GM18526 (cell line): ENCODE data around the gene C10orf53.

Source experiments
- POLR2A ChIP-seq: IDR thresholded peaks from 3 replicates; pipeline ENCODE4 v1.6.1; 2011; ENCODE audit not compliant: insufficient read length; ENCODE audit errors: extremely low read depth

C10orf53 gene

GRCh38 chr10:49738616-49739360 is 59.3 kb downstream of the C10orf53 start:
- TF ChIP-seq POLR2A = no peak

- TF ChIP-seq POLR2A = no peak
Measured at GRCh38 chr10:49739426-49739825, 60.0 kb downstream of the C10orf53 start.

GRCh38 chr10:49740346-49741107 is 61.1 kb downstream of the C10orf53 start:
- TF ChIP-seq POLR2A = no peak

- TF ChIP-seq POLR2A = no peak
Measured at GRCh38 chr10:49741108-49741995, 61.9 kb downstream of the C10orf53 start.

- no peak for TF ChIP-seq POLR2A
Measured at GRCh38 chr10:49742683-49743463, 63.4 kb downstream of the C10orf53 start.

- TF ChIP-seq POLR2A = no peak
Measured at GRCh38 chr10:49743464-49744075, 64.1 kb downstream of the C10orf53 start.

DNA sequence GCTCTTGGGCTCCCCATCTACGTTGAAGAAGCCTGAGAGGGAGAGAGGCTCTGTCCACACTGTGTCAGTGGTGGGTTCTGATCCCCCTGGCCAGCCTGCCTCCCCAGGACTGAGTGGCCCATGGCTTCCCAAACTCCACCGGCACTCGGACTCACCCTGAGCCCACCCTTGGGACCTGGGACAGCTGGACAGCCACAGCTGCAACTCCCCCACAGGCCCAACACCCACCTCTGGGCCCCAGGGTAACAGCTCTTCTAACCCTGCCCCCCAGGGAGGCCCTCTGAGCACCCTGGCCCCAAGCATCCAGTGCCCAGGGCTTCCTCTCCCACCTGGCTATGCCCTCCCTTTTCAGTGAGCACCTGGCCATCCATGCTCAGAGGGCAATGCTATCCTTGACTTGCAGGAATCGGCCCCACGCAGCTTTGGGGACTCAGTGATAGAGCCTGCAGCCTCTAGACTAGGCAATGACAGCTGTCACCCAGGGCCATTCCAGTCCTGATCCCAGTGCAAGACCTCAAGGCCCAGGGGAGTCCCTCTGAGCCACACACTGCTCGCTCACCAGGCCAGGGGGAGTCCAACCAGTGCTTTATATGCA is 64.7 kb downstream of the C10orf53 start:
- no peak for TF ChIP-seq POLR2A

DNA sequence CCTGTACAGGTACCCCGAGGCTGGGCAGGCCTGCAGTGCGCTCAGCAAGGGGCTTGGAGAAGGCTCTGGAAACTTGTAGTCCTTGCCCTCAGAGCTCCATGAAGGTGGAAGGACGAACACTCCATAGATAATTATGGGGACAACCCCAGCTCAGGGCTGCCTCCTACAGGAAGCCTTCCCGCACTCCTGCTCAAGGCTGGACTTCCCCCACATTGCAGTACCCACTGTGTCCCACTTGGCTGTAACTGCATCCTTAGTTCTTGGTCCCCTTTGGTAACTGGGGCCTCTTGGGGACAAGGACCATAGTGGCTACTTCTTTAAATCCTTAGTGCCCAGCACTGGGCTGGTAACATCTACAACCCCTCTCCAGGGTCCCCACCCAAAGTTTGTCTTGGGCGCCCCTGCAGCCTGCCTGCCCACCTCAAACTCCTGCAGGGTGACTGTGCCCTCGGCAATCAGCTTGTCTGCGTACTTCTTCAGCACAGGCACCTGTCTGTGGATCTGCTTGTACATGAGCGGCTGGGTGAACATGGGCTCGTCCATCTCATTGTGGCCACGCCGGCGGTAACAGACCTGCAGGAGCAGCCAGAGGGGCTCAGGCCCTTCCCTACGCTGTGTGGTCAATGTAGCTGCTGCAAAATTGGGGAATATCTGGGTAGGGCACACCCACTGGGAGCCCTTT is 65.6 kb downstream of the C10orf53 start:
- no peak for TF ChIP-seq POLR2A

DNA sequence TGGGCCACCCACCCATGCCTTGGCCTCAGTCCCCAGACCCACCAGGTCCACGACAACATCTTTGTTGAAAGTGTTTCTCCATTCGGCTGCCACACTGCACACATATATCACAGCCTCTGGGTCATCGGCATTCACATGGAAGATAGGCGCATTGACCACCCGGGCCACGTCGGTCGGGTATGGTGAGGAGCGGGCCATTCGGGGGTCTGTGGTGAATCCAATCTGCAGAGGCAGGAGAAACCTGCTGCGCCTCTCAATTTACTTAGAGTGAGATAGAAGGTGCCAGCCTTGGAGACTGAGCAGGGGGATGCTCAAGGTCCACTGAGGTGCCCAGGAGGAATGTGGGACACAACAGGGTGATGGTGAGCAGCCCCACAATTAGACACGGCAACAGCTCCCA is 66.3 kb downstream of the C10orf53 start:
- no peak for TF ChIP-seq POLR2A

DNA sequence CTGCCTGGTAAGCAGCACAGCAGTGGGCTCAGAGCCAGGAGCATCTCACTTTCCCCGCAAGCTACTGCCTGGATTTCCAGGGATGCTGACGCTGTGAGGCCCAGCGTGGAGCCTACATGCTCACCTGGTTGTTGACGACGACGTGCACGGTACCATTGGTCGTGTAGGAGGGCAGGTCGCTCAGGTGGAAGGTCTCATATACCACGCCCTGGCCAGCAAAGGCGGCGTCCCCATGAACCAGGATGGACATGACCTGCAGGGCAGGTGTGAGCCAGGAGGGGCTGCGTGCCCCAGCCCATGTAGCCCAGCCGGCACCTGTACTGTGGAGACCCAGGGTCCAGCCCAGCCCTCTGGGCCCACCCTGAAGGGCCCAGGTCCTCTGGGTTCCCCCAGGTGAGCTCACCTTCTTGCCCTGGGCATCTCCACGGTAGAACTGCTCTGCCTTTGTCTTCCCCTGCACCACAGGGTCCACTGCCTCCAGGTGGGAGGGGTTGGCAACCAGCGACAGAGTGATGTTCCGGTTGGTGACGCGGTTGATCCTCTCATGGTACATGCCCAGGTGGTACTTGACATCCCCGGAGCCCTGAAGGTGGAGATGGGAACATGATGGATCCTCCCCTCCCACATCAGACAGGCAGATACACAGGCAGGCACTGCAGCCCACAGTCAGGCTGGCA is 67.3 kb downstream of the C10orf53 start:
- TF ChIP-seq POLR2A = no peak
